Measurements from ENCODE around the gene LAMA5. TPM values are rescaled to one million over a fixed set of nuclear protein-coding genes. Genes with fewer than 3 reads are reported as not detected.

Gene LAMA5
- total RNA-seq, 1 experiment from 2014 or later: 1,050 TPM

DNA sequence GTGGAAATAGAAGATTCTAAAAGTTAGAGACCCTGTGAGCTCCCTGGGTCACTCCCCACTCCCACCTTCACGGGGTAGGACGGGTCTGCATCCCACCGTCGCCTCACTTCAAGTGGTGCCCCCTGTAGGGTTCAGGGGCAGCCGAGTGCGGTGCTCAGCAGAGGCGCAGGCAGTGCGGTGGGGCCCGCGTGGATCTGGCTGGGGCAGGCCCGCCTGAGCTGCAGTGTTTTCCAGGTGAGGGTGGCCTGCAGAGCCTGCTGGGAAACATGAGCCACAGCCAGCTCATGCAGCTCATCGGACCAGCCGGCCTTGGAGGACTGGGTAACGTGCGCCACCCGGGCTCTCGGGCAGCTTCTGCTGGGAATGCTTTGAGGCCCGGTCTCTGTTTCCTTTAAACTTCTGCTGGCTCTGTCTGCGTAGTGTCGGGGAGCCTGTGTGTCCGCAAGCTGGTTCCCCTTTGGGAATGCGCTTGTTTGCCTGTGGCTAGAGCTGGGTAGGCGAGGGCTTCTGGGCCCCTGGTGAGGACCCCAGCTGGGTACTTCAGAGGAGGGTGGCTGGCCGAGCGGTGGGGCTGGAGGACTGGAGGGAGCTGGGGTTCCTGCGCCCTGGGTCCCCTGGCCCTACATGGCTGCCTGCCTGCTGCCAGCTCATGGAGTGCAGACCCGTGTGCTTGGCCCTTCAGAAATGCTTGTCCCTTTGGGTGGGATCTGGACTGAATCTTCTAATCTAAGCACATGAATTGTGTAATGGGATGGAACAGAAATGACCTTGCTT lies 60.5 kb downstream of the LAMA5 start:
- H3K4me3 ChIP-seq (ENCODE audit: low read depth, low read length): no peak overlapping the region
- H3K9me3 ChIP-seq: no peaks in the 10 kb centered on the region
- Mint-ChIP-seq H3K9me3 (ENCODE audit: unreplicated experiment) (no peaks in the 10 kb centered on the region), H3K27me3 (ENCODE audit: insufficient read depth, unreplicated experiment) (no peaks in the 10 kb centered on the region), H3K36me3 (ENCODE audit: insufficient read depth, unreplicated experiment) (peaks cover 100% of the 10 kb centered on the region), H3K4me3 (ENCODE audit: unreplicated experiment) (peak overlapping the region; percentile 20), H3K4me1 (ENCODE audit: low read depth, unreplicated experiment) (peaks cover 23% of the 10 kb centered on the region), H3K27ac (ENCODE audit: unreplicated experiment) (peak overlapping the region; percentile 97)
- DNase-seq: peak in 1 of 2 experiments; percentile 39
- peaks cover 20% of the 10 kb centered on the region for H3K4me1 ChIP-seq
- POLR2A ChIA-PET: interaction anchor here (1.2 kb wide), 1 partner anchor 80 kb away, joined by 5 read pairs; the partner anchor contains the start of gene RPS21
- BruUV-seq (replicated peaks): no TSS peak
- CTCF ChIA-PET: interaction anchor here (0.6 to 1.5 kb wide), 2 partner anchors 21 to 76 kb away, joined by 4 to 13 read pairs; no protein-coding TSS in a partner anchor
- intact Hi-C loops (cut with micrococcal nuclease; ENCODE audit: unreplicated experiment): loop anchor here (10.0 kb wide), 1 partner anchor 488 kb away; the partner anchor contains the start of gene MRGBP
- peaks cover 31% of the 10 kb centered on the region for H3K36me3 ChIP-seq (ENCODE audit: control insufficient read depth, insufficient read depth, low read length)
- no peaks in the 10 kb centered on the region for H3K27me3 ChIP-seq (replicated peaks; ENCODE audit: control insufficient read depth, insufficient read depth, low read length)
- TF ChIP-seq, protein P1, sequence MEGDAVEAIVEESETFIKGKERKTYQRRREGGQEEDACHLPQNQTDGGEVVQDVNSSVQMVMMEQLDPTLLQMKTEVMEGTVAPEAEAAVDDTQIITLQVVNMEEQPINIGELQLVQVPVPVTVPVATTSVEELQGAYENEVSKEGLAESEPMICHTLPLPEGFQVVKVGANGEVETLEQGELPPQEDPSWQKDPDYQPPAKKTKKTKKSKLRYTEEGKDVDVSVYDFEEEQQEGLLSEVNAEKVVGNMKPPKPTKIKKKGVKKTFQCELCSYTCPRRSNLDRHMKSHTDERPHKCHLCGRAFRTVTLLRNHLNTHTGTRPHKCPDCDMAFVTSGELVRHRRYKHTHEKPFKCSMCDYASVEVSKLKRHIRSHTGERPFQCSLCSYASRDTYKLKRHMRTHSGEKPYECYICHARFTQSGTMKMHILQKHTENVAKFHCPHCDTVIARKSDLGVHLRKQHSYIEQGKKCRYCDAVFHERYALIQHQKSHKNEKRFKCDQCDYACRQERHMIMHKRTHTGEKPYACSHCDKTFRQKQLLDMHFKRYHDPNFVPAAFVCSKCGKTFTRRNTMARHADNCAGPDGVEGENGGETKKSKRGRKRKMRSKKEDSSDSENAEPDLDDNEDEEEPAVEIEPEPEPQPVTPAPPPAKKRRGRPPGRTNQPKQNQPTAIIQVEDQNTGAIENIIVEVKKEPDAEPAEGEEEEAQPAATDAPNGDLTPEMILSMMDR (IDR thresholded peaks at IDR 0.05; ENCODE audit: insufficient read depth in 1 of 2, low read depth in 1 of 2, low read length in 1 of 2, severe bottlenecking in 1 of 2, unreplicated experiment in 1 of 2): no peak

DNA sequence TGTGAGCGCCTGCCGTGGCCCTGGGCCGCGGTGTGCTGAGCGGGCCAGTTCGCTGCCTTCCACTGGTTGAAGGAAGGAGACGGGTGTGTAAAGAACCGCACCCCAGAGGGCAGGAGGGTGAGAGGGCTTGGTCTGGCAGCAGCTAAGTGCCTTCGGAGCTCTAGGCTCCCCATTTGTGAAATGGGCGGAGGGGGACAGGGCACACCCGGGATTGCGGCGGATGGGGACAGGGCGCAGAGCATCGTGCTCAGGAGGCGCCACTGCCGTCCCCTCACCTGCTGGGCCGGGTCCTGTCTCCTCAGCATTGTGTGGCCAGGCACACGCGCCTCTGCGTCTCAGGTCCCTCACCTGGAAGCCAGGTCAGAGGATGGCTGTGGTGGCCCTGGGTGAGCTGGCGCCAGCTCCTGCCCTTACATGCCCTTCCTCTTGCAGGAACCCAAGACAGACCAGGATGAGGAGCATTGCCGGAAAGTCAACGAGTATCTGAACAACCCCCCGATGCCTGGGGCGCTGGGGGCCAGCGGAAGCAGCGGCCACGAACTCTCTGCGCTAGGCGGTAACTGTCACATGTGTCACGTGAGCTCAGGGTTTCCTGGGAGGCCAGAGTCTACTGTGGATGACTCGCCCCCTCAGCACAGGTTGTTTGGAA lies 61.2 kb downstream of the LAMA5 start:
- peak overlapping the region; percentile 89 for H3K4me3 Mint-ChIP-seq (ENCODE audit: unreplicated experiment)
- H3K27ac Mint-ChIP-seq (ENCODE audit: unreplicated experiment): peak overlapping the region; percentile 97
- Histone ChIP-seq H3K9me3 (no peaks in the 10 kb centered on the region), H3K27me3 (replicated peaks; ENCODE audit: control insufficient read depth, insufficient read depth, low read length) (no peaks in the 10 kb centered on the region), H3K36me3 (ENCODE audit: control insufficient read depth, insufficient read depth, low read length) (peaks cover 31% of the 10 kb centered on the region), H3K4me1 (peaks cover 20% of the 10 kb centered on the region), H3K4me3 (ENCODE audit: low read depth, low read length) (no peak overlapping the region)
- CTCF ChIA-PET: interaction anchor here (1.5 kb wide), 1 partner anchor 77 kb away, joined by 13 read pairs; no protein-coding TSS in a partner anchor
- peaks cover 30% of the 10 kb centered on the region for H3K4me1 Mint-ChIP-seq (ENCODE audit: low read depth, unreplicated experiment)
- BruUV-seq (replicated peaks): no TSS peak
- TF ChIP-seq, protein P1 (IDR thresholded peaks at IDR 0.05; ENCODE audit: insufficient read depth in 1 of 2, low read depth in 1 of 2, low read length in 1 of 2, severe bottlenecking in 1 of 2, unreplicated experiment in 1 of 2): no peak
- no peaks in the 10 kb centered on the region for H3K9me3 Mint-ChIP-seq (ENCODE audit: unreplicated experiment)
- intact Hi-C loops (cut with micrococcal nuclease; ENCODE audit: unreplicated experiment): loop anchor here (10.0 kb wide), 1 partner anchor 489 kb away; the partner anchor contains the start of gene MRGBP
- H3K36me3 Mint-ChIP-seq (ENCODE audit: insufficient read depth, unreplicated experiment): peaks cover 99% of the 10 kb centered on the region
- peak in 1 of 2 experiments; percentile 37 for DNase-seq
- H3K27me3 Mint-ChIP-seq (ENCODE audit: insufficient read depth, unreplicated experiment): no peaks in the 10 kb centered on the region
- POLR2A ChIA-PET: interaction anchor here (0.7 to 1.2 kb wide), 2 partner anchors 56 to 81 kb away, joined by 4 to 5 read pairs; partner anchors contain the start of gene RPS21

DNA sequence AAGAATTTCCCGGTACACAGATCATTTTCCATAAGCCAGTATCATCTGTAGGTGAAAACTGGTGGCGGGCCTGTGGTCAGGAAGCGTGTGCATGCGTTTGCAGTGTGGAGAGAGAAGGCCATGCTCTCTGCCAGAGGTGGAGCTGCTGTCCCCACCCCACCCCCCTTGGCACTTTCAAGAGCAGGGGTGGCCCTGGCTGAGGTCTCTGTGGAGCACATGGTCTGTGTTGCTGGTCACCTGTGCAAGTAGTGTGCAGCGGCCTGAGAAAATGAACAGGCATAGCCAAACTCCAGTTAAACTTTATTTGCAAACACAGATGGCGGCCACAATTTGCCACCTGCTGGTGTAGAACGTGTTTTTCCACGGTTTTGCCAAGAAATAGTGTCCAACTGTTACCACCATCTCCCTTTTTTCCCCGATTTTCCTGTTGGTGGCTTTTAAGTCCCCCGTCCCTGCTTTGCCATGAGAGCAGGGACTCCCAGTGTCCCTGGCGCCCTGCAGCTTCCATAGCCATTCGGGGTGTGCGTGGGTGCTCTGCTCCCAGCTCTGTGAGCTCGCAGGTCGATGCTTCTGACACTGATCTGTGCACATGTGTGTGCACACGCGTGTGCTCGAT lies 61.9 kb downstream of the LAMA5 start:
- DNase-seq: no peak
- Mint-ChIP-seq H3K4me1 (ENCODE audit: low read depth, unreplicated experiment) (peaks cover 30% of the 10 kb centered on the region), H3K27ac (ENCODE audit: unreplicated experiment) (peak overlapping the region; percentile 97), H3K9me3 (ENCODE audit: unreplicated experiment) (no peaks in the 10 kb centered on the region), H3K4me3 (ENCODE audit: unreplicated experiment) (peak overlapping the region; percentile 89), H3K36me3 (ENCODE audit: insufficient read depth, unreplicated experiment) (peaks cover 99% of the 10 kb centered on the region), H3K27me3 (ENCODE audit: insufficient read depth, unreplicated experiment) (no peaks in the 10 kb centered on the region)
- TF ChIP-seq, protein P1 (IDR thresholded peaks at IDR 0.05; ENCODE audit: insufficient read depth in 1 of 2, low read depth in 1 of 2, low read length in 1 of 2, severe bottlenecking in 1 of 2, unreplicated experiment in 1 of 2): peak in 1 of 2 experiments; percentile 11
- BruUV-seq (replicated peaks): TSS peak; percentile 34
- POLR2A ChIA-PET: interaction anchor here (0.5 to 1.2 kb wide), 3 partner anchors 31 to 82 kb away, joined by 4 to 5 read pairs (median 4); partner anchors contain the start of gene RPS21
- intact Hi-C loops (cut with micrococcal nuclease; ENCODE audit: unreplicated experiment): loop anchor here (10.0 kb wide), 1 partner anchor 490 kb away; the partner anchor contains the start of gene MRGBP
- peaks cover 20% of the 10 kb centered on the region for H3K4me1 ChIP-seq
- H3K36me3 ChIP-seq (ENCODE audit: control insufficient read depth, insufficient read depth, low read length): peaks cover 31% of the 10 kb centered on the region
- no peak overlapping the region for H3K4me3 ChIP-seq (ENCODE audit: low read depth, low read length)
- H3K27me3 ChIP-seq (replicated peaks; ENCODE audit: control insufficient read depth, insufficient read depth, low read length): no peaks in the 10 kb centered on the region
- CTCF ChIA-PET: interaction anchor here (0.9 to 1.5 kb wide), 2 partner anchors 77 to 78 kb away, joined by 4 to 13 read pairs; no protein-coding TSS in a partner anchor
- no peaks in the 10 kb centered on the region for H3K9me3 ChIP-seq

Measured in Caco-2 (cell line).